K562 treated with DMSO at 1 percent for 12 hours (cell line): ENCODE measurements around the gene SNRNP200. TPM values are rescaled to one million over a fixed set of nuclear protein-coding genes. Genes with fewer than 3 reads are reported as not detected.

Source experiments
- total RNA-seq: library from RNA; unstranded; fragments of 300-600 nt; gene quantifications from 2 replicates; pipeline ENCODE4 v1.2.3, GENCODE V29; 2022; ENCODE audit not compliant: insufficient read depth

The SNRNP200 gene
- total RNA-seq, result 112 and 218 TPM in 2 replicates

DNA sequence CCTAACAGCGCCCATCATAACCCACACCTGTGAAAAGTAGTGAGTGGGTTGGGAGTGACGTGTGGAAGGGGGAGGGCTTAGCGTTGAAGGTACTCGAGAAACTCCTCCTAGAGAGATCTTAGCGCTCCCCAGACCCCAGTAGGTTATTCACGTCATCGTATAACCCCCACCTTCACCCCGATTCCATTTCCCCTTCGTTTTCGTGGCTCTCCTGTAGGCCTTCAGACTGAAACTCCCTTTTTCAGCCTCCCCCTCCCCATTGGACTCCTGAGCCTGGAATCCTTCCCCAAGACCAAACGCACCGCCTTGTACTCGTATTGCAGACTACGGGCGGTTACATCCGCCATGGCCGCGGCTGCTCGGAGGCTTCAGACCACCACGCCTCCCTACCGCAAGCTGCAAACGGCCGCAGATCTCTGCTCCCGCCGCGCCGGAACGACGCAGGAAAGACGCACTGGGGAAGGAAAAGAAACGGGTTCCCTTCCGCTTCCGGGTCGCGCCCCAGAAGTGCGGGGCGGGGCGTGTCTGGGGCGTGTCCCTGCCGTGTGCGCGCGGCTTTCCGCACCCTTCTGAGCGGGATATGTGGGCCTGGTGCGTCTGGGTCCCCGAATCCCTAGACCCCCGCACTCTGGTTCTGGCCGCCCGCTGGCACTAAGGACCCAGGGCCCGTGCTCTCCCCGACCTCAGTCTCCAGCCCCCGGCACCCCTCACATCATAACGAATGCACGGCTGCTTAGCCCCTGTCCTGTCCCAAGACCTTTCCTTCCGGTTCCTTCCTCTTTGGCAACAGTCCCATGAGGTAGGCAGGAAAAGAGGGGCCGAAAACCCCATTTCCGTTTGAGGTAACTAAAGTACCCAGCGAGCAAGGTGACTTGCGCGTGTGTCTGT, at the start of gene SNRNP200:
TSS of gene SNRNP200 (minus strand) at position 456 of the 888 bp plus-strand sequence. CDS start at position 347, 109 bp downstream.

DNA sequence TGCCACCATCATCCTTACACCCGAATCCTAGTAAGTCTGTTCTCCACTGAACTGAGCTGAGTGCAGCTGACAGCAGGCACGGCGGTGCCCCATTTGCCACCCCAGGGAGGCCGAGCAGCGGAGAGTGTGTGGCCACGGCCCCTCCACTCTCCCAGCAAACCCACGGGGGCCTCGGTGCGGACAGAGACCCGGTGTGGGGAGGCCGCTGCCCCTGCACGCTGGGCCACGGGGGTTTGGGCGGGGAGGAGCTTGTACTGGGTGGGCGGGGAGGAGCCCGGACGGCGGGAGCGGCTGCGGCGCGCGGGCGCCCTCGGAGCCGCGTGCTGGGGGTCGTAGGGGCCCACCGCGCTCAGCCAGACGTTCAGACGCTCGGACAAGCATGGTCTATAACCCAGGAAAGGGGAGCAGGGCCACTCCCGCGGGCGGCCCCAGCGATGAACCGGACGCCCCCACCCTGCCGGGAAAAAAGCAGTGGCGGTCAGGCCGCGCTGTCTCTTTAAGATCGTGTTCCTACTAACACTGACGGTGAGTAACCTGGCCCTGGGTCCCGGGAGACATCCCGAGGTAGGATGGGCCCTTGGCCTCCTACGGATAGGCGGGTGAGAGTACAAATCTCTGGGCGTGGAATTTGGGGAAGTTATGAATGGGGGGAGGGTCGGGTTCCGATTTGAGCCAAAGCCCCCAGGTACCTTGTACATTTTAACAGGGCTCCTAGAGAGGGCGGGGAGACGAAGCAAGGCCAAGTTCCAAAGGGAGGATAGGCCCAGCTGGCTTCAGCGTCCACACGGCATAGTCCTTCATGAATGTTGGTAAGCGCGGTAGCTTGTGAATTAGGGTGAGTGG, 19.9 kb upstream of the SNRNP200 start, which contains the start of gene ITPRIPL1:
TSS of gene ITPRIPL1 (plus strand) at position 277 of the 843 bp plus-strand sequence. CDS start at position 800, 523 bp downstream.

DNA sequence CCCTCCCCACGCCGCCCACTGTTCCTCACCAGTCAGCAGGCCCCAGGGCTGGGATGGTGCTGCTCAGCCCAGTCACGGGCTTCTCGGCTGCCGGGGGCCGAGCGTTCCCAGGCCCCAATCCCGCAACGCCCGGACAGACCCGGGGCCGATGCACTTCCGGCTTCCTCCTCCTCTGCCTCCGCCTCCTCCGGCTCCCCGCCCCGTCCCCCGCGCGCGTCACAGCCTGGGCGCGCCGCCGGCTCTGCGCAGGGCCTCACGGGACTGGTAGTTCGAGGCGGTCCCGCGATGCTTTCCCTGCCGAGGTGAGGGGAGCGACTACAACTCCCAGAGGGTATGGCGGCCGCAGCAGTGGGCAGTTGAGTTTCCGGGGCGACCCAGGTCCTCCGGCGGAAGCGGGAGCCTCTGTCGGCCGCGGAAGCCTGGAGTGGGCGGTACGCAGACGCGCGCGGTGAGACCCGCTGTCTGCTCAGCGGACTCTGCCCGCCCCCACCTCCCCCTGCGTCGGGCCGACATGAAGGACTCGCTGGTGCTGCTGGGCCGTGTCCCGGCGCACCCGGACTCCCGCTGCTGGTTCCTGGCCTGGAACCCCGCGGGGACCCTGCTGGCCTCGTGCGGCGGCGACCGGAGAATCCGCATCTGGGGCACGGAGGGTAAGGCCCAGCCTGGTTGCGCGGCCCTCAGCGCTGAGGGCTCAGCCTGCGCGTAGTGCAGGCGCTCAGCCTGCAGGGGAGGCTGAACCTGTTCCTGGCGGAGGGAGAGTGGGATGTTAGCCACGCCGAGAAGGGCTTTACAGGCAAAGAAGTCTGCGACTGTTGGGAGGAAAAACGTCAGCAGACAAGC, 39.3 kb downstream of the SNRNP200 start, which contains the start of the genes CIAO1 and TMEM127:
TSS of gene CIAO1 (plus strand) at position 386 of the 840 bp plus-strand sequence. CDS start at position 512, 126 bp downstream.
TSS of gene TMEM127 (minus strand) at position 158 of the 840 bp plus-strand sequence. CDS start 616 bp downstream, outside the sequence.

Other genes with a start within 250 kb of the SNRNP200 start
- gene ADRA2B, start 189.0 kb downstream of the SNRNP200 start, total RNA-seq, result not detected in 2 replicates
- not detected in 2 replicates for gene ASTL, start 167.0 kb downstream of the SNRNP200 start, total RNA-seq
- gene DUSP2, start 160.1 kb downstream of the SNRNP200 start, total RNA-seq, result 0.52 TPM in 1 of 2 replicates, not detected in the other
- 50.2 and 102 TPM in 2 replicates for gene STARD7, start 96.7 kb downstream of the SNRNP200 start, total RNA-seq
- 14.7 and 33.1 TPM in 2 replicates for gene TMEM127, start 39.5 kb downstream of the SNRNP200 start, total RNA-seq
- 62.3 and 104 TPM in 2 replicates for gene CIAO1, start 39.3 kb downstream of the SNRNP200 start, total RNA-seq
- gene ITPRIPL1, start 19.8 kb upstream of the SNRNP200 start, total RNA-seq, result 2.5 and 3.7 TPM in 2 replicates
- 50.6 and 69.9 TPM in 2 replicates for gene NCAPH, start 30.2 kb upstream of the SNRNP200 start, total RNA-seq
- not detected in 2 replicates for gene NEURL3, start 199.8 kb upstream of the SNRNP200 start, total RNA-seq
- gene ARID5A, start 231.2 kb upstream of the SNRNP200 start, total RNA-seq, result 15.2 and 16.8 TPM in 2 replicates